GM18508 (cell line): Measurements from ENCODE around the gene KCTD7.
"Not testable (repeated sequence)": the region's sequence is repeated elsewhere in the genome, so short reads cannot be mapped to it uniquely, and the experiment has no call there.

Experiments
- ATAC-seq: cut with Tn5 transposase; IDR thresholded peaks from one replicate; pipeline ENCODE4 v1.9.1; 2021; ENCODE audit warnings: moderate number of reproducible peaks; ENCODE audit not compliant: insufficient read depth, unreplicated experiment

KCTD7 gene

DNA sequence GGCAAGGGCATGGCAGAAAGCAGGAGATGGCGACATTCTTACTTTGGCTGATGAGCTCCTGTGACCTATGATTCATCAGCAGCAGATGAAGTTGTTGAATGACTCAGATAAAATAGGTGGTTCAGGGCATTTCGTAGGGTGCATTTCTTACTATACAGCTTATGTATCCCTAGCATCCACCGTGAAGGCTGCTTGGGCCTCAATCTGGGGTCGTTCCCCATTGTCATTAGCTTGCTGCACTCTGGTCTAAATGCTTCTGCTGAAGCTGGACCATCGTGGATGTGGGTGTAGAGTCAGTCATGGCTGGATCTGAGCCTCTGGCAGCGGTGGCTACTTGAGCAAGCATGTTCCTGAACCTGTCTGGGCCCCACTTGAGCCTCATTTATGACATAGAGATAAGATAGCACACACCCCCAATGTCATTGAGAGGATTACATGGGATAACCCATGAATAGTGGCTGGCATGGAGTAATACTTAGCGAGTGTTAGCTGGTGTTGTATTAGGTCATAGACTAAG, 44.5 kb downstream of the KCTD7 start:
- not testable (repeated sequence) for ATAC-seq

DNA sequence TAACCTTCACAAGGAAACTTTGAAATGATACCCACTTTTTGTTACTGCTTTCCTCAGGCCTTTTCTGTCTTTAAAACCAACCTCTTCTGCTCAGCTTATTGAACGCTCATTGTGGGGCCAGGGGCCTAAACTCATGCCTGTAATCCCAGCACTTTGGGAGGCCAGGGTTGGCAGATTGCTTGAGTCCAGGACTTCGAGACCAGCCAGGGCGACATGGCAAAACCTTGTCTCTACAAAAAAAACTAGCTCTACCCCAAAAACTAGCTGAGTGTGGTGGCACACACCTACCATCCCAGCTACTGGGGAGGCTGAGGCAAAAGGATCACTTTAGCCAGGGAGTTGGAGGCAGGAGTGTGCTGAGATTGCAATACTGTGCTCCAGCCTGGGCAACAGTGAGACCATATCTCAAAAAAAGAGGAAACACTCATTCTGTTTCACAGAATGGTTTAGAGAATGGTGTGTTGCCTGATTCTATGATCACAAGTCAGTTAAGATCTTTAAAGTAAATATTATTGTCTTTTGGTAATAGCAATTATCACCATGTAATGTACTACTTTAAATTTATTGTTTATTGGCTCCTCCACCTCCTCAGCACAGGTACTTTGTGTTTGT, 51.1 kb downstream of the KCTD7 start:
- ATAC-seq = no peak

DNA sequence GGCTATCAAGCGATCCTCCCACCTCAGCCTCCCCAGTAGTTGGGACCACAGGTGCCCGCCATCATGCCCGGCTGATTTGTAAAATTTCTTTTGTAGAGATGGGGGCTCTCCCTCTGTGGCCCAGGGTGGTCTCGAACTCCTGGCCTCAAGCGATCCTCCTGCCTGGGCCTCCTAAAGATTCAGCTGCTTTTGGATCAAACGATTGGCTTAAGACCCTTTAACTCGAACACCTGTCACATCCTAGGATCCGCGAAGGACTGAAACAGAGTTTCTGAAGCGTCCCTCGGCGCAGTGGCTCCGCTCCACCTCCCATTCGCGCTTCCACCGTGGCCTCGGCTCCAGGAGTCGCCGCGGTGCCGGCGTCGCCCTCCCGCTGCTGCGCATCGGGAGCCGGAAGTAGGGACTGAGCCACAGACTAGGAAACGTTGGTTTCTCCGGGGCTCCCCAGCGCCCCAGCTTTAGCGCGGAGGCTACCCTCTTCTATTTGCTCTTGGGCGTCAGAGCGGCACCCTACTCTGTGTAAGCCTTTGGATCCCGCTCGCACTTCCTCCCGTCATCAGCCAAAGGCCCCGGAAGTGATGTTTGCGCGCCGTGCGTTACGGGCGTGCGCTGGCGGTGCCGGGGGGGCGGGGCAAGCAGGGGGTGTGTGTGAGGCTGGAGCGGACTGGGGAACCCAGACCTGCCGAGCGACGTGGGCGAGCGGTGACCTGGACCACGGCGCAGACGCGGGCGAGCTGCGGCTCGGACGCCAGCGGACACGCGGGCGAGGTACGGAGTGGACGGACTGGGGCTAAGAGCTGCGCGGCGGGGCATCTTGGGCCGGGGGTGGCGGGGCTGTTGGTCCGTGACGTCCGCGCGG, 53.0 kb downstream of the KCTD7 start:
- peak; percentile 83 for ATAC-seq

DNA sequence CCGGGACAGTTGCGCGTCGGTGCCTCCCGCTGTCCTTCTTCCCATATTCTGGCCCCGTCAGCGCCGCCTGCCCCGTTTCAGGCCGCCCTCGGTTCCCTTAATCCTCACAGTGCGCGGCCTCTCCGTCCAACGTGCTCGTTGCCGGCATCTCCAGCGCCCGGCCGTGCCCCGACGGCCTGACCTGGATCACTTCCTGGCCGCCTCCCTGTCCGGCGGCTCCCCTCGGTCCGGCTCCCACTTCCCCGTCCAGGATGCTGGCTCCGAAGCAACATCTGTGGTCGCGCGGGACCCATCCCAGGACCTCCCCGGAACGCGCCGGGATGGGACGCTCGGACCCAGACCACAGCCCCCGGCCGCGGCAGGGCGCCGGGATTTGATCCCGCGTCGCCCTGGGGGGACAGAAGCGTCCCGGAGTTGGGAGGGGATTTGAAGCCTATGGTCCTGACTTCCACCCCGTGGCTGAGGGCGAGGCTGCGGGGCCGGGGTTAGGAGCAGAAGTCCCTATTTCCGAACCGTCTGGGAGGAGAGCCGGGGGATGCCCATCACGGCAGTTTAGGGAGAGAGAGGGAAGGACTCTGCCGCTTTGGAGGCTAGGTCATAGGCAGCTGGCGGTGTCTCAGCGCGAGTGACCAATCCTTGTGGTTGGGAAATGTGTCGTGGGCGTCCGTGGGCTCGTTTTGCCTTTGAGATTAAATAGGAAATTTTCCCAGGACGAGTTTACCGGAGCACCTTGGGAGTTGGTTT, 53.8 kb downstream of the KCTD7 start:
- ATAC-seq = peak; percentile 9

DNA sequence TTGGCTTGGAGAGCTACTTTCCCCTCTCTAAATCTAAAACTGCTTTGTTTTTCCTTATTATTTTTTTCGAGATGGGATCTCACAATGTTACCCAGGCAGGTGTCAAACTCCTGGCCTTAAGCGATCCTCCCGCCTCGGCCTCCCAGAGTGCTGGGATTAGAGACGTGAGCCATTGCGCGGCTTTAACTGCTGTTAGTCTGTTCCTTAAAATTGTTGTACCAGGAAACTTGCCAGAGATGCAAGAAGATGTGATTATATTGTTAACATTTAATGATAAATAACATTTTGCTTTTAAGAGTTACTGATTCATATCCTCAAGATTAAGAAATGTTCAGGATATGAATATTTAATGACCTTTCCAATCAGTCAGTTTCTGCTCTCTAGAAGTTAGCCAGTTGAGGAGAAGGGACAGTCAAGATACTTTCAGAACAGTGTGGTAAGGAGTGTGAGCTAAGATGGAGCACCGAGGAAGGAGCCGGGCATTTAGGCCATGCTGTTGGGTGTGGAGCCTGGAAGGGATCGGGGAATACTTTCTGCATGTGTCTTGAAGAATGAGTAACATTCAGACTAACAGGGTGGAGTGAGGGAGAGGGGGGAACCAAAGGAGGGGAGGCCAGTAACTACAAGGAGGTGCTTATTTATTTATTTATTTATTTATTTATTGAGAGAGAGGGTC, 54.6 kb downstream of the KCTD7 start:
- not testable (repeated sequence) for ATAC-seq

DNA sequence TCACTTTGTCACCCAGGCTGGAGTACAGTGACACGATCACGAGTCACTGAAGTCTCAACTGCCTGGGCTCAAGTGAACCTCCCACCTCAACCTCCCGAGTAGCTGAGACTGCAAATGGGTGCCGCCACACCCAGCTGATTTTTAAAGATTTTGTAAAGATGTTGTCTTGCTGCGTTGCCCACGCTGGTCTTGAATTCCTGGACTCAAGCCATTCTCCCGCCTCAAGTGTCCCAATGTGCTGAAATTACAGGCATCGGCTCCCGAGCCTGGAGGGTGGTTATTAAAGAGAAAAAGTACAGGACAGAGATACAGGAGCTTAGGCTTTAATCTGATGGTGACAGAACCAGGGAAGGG, 55.1 kb downstream of the KCTD7 start:
- ATAC-seq = no peak

DNA sequence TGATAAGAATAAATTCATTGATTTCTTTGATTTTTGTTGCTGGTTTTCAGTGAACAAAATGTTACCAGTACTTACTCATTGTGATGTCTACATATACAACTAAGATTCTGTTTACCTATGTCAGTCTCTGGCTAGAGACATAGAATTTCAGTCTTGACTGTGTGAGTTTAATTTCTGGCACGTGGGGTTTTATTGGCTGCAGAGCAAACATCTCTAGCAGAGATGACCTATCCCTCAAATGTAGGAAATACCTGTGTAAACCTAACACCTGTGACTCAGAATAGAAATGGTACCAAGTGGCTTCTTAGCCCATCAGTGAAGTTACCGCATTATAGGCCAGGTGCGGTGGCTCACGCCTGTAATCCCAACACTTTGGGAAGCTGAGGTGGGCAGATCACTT, 57.0 kb downstream of the KCTD7 start:
- not testable (repeated sequence) for ATAC-seq

DNA sequence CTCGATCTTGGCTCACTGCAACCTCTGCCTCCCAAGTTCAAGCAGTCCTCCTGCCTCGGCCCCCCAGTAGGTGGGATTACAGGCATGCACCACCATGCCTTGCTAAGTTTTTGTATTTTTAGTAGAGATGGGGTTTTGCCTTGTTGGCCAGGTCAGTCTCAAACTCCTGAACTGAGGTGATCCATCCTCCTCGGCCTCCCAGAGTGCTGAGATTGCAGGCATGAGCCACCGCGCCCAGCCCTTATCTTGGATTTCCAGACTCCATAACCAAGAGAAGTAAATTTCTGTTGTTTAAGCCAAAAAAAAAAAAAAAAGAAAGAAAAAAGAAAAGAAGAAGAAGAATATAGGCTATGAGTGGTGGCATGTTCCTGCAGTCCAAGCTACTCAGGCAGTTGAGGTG, 58.5 kb downstream of the KCTD7 start:
- ATAC-seq = no peak

DNA sequence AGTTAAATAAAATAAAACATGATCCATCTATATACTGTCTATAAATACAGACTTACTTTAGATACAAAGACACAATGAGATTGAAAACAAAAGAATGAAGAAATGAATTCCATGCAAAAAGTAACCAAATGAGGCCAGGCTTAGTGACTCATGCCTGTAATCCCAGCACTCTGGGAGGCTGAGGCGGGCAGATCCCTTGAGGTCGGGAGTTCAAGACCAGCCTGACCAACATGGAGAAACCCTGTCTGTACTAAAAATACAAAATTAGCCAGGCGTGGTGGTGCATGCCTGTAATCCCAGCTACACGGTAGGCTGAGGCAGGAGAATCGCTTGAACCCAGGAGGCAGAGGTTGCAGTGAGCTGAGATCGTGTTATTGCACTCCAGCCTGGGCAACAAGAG, 59.0 kb downstream of the KCTD7 start:
- ATAC-seq = not testable (repeated sequence)

DNA sequence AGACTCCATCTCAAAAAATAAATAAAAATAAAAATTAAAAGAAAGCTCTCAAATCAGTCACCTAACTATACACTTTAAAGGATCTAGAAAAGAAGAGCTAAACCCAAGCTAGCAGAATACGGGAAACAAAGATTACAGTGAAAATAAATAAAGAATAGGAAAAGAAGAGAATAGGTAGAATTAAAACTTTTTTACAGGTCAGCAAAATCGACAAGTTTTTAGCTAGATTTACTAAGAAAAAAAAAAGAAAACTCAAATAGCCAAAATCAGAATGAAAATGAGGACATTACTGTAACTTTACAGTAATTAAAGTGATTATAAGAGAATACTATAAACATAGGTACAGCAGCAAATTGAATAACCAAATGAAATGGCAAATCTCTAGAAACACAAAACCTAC, 60.4 kb downstream of the KCTD7 start:
- no peak for ATAC-seq

DNA sequence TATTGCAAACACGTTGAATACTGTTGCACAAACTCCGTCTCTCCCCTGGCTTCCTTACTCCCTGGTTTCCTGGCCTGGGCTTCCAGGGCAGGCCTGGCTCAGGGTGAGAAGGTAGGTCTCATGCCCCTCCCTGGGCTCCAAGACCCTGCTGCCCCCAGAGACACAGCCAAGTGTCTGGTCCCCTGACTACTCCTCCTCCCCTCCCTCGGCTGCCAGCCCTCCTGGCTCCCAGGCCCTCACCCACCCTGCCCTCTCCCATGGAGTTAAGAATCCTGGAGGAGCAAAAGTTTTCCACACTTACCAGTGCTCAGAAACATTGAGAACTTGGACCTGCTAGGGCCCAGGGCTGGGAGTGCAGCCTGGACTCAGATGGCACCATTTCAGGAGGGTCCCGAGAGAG, 64.7 kb downstream of the KCTD7 start:
- ATAC-seq = no peak
